Esophagus mucosa (tissue), 1 donor: ENCODE data around the gene COBLL1. TPM values are rescaled to one million over a fixed set of nuclear protein-coding genes. Genes with fewer than 3 reads are reported as not detected.

Experiments used
- ATAC-seq: fragments of 200-7000 bp; cut with Tn5 transposase; one replicate; pipeline ENCODE4 v1.9.1; 2020
- total RNA-seq: library from RNA; stranded (reverse); gene quantifications from one replicate; pipeline ENCODE4 v1.2.4, GENCODE V29; 2023
- donor health status: DM: yes; HTN: yes; CAD: no.

The COBLL1 gene
- total RNA-seq, 1 donor from 2014 or later, result 92.0 TPM

DNA sequence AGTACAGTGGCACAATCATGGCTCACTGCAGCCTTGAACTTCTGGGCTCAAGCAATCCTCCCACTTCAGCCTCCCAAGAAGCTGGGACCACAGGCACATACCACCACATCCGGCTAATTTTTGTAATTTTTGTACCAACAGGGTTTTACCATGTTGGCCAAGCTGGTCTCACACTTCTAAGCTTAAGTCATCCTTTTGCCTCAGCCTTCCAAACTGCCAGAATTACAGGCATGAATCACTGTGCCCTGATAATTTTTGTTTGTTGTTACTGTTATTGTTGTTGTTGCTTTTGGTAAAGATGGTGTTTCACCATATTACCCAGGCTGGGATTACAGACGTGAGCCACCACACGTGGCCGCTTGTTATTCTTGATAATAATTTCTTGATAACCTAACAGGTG, 10.5 kb upstream of the COBLL1 start:
- no peak for ATAC-seq

DNA sequence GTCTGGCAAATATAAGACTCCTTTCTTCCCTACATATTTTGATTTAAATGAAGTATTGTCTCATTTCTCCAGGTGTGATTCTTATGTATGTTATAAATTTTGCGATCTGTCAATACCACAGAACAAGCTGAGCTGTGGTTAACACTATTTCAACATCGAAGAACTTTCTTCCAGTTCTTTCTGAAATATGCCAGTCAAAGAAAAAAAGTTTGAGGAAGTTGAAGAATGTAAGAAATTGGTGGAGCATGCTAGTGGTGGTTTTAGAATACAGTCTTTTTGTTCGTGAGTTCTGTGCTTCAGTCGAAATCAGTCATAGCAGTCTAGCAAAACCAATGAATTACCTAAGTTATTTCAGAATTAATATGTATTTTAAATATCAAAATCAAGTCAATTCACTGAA, 8.6 kb upstream of the COBLL1 start:
- no peak for ATAC-seq

DNA sequence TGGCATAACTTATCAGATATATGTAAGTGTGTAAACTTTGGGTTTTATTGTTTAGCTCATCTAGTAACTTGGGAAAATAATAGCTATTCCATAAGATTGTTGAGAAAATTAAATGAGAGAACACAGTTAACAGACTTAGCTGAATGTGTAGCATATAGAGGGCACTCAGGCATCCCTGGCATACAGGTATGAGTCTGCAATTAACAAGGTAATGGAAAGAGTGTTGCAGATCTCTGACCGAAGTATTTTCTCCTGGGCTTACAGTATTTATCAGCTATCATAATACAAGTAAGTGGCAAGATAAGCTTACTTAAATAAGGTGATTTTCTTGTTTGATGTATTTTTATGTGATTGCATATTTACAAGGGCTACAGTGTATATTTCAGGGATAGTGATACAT, 7.9 kb upstream of the COBLL1 start:
- no peak for ATAC-seq

DNA sequence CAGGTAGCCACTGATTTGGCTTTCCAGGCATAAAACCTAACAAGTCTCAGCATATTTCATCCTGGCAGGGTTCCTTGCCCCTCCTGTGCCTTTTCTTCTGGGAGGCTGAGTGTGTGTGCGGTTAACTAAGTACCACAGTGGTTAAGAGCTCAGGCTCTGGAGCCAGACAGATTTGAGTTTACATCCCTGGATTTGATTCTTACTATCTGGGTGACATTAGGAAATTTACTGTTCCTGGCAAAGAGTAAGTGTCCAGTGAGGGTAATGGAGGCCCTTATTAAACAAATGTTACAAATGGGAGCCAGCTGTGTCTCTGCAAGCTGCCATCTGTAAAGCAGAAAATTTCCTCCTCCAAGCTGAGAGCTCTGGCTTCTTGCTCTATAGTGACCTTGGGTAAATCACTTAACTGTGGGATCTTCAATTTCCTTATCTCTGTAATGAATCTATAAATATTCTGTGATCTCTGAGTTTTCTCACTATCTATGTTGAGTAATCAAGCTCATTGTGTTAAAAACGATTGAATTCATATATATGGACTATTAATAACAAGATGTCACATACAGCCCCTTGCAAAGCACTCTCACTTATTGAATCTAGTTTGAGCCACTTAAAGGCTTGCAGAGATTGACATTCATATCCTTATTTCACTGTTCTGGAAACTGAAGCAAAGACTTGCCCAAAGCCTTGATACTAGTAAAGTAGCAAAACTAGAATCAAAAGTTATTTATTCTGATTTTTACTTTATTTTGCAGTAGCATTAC, 6.5 kb upstream of the COBLL1 start:
- peak; percentile 75 for ATAC-seq

DNA sequence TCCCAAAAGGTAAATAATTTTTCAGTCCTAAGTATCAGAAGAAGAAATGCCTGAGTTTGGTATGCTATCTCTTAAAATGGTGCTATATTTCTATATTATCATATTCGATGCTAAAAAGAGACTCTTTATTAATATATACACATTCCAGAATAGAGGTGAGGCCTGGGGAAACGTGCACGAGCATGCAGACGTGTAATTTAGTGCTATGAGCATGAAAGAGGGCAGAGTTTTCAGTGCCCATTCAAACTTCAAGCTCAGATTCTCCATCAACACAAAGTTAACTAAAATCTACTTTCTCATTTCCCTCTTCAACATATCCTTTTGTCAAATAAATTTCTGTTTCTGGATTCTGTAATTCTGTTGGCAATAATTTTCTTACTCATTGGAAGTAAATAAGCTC, 5.7 kb upstream of the COBLL1 start:
- ATAC-seq, result no peak

DNA sequence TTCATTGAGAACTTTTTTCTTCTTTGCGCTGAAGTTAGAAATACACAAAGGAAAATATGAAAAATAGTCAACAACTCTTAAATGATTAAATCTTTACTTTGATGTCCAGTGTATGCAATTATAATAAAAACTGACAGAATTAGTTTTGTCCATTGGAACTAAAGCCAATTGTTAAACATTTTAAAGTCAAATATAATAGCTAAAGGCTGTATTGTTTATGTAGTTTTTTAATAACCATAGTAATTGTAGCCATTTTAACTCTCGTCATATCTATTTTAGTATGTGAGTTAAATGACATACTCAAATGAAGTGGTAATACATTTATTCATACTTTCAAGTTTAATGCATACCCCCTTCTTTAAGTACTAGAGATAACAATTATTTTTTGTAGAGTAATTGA, 4.7 kb upstream of the COBLL1 start:
- ATAC-seq, result no peak

DNA sequence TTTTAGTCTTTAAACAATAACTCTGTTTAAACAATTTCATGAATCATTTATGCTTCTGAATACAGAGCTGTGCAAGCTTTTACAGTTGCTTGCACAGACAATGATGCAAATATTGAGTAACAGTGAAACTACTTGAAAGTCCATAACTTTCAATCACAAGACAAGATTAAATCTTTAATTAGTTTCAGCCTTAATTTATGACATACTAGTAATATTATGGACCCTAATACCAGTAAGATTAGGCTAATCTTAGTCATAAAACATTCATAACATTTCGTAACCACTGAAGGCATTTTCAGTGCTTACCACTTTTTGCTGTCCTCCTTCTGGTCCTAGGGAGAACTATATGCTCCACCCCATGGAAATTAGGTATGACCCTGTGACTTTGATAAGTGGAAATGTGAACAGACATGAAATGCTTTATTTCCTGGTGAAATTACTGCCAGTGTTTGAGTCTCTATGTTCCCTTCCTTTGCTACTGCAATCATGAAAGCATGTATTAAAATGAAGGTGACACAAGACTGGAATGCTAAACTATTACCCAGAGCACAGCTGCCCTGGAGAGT, 1.8 kb upstream of the COBLL1 start:
- peak; percentile 63 for ATAC-seq

DNA sequence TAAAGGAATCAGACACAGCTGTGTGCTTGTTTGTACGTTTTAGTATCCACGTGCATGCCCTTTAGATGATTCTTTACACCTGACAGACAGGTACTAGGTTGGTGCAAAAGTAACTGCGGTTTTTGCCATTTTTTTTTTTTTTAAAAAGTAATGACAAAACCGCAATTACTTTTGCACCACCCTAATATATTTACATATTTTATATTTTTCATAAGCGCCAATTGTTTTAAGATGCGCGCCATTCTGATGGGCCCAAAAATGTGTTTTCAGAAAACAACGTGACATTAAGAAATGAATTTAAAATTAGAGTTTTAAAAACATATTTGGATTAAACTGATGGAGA, 972 bp upstream of the COBLL1 start:
- no peak for ATAC-seq

DNA sequence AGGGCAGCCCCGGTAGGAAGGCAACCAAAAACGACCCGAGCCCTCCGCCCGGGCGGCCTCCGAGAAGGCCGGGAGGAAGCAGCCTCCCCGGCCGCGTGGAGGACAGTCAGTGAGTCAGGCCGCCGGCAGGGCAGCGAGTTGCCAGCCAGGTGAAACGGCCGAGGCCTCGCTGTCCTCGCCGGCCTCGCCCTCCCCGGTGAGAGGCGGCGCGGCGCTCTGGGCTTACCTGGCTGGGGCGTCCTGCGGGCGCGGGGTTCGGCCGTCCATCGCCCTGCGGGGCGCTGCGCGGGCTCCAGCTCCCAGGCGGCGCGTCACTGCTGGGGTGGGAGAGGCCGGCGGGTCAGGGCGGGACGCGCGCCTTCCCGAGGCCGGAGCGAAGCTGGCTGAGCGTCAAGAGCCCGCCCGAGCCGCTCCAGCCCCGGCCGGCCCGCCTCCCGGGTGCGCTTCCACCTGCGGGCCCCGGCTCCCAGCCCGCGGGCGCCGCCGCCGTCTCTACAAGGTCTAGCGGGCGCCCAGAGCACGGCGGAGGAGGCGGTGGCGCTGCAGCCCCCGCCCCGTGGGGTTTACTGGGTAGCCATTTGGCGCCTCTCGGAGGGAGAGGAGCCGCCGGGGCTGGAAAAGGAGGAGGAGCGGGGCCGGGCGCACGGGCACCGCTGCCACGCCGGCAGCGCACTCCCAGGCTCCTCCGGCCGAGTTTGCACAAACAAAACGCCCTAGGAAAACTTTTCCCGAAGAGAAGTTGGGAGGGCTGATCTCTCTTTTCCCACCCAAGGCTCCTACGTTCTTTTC, 499 bp downstream of the COBLL1 start:
- peak; percentile 73 for ATAC-seq

DNA sequence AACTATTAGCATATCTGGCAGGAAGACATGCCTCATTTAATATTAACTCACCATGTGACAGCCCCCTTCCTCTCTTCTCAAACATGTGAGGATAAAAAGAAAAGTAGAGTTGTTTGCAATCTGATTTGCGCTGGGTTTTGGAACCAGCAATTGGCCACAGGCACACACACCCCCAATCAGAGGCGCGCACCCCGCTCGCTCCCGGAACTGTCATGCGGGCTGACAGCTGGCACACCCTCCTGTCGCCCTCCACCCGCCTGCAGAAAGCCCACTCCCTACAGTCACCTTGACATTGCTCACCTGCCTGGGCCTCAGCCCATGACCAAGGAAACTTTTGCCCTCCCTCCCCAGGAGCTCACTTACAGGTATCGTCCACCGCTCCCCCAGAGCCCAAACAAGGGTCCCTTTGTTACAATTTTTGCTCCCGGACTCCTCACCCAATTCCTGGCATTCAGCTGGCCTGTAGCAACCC, 1.1 kb downstream of the COBLL1 start:
- ATAC-seq, result peak; percentile 45

DNA sequence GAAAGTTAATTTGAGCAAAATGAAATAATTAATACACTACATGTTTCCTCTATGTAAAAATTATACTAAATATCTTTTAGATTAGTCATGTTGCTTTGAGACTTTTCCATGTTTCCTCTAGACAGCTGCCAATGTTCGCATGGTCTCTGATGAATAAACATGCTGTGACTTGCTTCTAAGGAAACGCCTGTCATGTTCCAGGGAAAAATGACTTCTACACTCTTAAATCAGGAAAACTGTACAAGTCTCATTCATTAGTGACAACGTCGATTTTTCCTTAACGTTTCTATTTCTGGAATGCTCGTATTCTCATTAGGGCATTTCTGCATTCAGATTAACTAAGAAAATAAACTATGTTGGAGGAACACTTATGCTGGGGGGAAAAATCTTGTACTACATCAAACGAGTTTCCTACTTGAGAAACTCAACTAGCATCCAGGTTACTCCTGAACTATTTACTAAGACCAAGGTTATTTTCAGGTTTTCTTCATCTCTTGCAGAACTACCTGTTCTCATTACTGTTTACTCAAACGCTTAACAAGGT, 1.6 kb downstream of the COBLL1 start:
- no peak for ATAC-seq

DNA sequence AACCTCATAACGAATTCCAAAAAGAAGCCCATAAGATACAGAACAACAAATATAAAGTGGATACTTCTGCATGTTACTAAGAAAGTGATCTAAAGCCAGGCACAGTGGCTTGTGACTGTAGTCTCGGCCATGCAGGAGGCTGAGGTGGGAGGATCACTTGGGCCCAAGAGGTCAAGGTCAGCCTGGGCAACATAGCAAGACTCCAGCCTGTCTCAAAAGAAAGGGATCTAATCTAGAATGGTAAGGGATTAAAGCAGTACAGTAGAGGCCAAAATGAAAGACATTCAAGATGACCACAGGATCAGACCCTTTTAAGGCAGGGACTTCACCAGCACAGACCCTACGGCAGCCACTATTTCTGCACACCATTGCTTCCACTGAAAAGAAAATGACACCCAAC, 3.8 kb downstream of the COBLL1 start:
- no peak for ATAC-seq

DNA sequence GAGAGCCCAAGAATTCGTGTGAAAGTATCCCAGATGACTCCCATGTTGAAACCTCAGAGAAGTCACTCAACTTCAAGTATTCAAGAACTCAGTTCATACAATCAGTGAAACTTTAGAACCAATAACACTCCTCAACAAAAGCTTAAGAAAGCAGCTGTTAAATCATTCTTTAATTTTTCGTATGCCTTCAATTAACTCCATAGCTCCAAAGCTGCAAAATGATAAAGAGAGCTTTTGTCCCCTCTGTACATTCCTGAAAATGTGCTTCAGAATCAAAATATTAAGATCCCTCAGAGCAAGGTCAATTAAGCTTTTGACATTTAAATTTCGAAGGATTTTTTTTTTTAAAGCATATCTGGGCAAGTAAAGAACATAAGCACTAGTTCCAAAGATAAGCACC, 4.7 kb downstream of the COBLL1 start:
- ATAC-seq, result no peak

DNA sequence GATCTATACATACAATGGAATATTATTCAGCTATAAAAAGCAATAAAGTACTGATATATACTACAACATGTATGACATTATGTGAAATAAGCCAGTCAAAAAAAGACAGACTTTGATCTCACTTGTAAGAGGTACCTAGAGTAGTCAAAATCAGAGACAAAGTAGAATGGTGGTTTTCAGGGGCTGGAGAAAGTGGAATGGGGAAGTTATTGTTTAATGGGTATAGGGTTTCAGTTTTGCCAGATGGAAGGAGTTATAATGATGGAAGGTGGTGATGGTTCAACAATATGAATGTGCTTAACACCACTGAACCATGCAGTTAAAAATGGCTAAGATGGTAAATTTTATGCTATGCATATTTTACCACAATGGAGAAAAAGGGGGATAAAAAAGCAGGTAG, 6.3 kb downstream of the COBLL1 start:
- no peak for ATAC-seq

DNA sequence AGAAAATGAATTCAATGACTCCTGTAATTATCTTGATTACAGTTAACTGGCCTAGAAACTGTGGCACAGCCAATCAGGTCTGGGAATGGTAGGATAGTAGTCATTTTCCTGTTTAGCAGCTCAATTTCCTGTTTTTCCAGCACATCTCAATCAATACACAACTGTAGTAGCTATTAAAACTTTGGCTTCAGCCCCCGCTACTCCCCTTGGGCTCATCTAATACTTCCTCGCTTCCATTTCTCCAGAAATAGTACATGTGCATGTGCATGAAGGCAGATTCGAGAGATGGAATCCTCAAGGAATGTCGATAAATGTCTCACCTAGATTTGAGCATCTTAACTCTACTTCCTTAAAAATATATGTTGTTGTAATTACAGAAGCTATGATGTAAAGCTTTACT, 9.7 kb downstream of the COBLL1 start:
- ATAC-seq, result no peak

DNA sequence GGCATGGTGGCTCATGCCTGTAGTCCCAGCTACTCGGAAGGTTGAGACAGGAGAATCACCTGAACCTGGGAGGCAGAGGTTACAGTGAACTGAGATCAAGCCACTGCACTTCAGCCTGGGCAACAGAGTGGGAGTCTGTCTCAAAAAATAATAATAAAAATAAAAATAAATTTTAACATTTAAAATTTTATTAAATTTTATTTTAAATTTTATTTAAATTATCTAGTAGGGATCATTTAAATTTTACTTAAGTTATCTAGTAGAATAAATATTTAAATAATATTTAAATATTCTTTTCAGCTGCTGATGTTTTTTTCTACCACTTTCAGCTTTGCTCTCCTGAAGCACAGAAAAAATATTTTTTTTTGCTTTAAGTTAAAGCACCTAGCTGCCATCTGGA, 10.4 kb downstream of the COBLL1 start:
- no peak for ATAC-seq

DNA sequence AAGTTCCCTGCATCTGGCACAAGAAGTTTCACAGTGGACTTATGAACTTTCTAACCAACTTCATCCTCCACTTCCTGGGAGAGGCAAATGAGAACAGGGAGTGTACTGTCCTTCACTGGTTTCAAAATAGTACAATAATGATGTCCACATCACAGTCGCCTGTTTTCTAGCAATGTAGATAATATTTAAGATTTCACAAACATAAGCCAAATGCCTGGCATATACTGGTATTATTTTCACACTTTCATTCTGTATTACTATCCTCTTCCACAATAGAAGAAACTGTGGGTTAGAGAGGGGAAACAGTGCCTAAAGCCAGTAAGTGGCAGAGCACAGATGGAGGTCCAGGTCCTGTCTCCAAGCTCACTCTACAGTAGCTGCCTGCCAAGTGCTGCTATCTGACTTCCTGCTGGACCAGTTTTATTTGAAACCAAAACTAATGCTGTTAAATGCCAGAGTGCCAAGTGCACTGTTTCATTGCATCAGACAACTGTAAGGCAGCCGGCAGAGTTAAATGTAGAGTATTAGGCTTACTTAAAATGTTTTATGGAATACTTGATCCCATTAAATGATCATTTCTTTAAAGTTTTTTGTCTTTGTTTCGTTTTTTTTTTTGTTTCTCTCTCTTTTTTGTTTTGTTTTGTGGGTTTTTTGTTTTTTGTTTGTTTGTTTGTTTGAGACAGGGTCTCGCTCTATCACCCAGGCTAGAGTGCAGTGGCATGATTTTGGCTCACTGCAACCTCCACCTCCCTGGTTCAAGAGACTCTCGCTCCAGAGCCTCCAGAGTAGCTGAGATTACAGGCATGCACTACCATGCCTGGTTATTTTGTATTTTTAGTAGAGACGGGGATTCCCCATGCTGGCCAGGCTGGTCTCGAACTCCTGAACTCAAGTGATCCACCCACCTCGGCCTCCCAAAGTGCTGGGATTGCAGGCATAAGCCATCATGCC, 15.1 kb downstream of the COBLL1 start:
- ATAC-seq, result peak; percentile 94

DNA sequence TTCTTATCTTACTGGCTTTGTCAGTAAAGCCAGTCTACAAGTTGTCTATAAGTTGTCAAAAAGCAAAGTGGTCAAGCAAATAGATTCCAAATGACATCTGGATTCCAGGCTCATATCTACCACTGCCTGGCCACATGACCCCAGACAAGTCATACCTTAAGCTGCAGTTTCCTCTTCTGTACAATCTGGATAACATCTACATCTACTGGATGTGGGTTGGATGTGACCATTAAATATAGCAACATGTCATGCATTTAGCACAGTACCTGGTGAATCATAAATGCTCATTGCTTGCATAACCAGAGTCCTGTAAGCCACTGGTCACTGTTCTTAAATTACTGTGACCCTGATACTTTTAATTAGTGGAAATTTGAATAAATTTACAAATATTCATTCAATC, 16.8 kb downstream of the COBLL1 start:
- ATAC-seq, result peak; percentile 73

DNA sequence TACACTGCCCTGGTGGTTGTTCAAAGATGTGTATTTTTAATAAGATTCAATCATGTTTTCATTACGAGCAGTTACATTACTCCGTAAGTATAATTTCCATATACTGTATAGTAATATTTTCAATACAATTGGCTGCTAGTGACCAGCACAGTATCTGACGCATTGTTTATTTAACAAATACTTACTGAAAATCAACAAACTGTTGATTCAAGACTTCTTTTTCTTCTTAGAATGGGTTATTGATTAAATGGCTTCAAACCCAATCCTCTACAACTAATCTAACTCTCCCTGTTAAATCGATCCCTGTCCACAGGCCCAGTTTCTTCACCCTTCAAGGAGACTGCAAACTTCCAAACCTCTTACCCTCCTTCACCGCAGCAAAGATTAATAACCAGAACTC, 18.5 kb downstream of the COBLL1 start:
- ATAC-seq, result no peak

DNA sequence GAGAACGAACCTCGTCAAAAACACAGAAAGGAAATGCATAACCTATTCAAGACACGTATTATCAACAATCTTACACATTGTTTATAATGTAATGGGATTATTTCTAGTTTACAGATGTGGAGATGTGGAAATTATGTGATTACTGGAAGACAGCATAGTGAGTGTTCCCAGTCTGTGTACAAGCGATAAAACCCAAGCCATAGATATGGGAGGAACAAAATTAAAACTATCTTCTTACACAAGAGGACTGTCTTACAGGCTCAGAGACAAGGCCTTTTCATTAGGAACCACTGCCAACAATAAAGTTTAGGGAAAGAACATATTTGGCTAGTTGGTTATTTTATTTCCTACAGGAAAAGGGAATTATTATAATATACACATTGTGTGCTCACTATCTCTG, 20.3 kb downstream of the COBLL1 start:
- ATAC-seq, result no peak

DNA sequence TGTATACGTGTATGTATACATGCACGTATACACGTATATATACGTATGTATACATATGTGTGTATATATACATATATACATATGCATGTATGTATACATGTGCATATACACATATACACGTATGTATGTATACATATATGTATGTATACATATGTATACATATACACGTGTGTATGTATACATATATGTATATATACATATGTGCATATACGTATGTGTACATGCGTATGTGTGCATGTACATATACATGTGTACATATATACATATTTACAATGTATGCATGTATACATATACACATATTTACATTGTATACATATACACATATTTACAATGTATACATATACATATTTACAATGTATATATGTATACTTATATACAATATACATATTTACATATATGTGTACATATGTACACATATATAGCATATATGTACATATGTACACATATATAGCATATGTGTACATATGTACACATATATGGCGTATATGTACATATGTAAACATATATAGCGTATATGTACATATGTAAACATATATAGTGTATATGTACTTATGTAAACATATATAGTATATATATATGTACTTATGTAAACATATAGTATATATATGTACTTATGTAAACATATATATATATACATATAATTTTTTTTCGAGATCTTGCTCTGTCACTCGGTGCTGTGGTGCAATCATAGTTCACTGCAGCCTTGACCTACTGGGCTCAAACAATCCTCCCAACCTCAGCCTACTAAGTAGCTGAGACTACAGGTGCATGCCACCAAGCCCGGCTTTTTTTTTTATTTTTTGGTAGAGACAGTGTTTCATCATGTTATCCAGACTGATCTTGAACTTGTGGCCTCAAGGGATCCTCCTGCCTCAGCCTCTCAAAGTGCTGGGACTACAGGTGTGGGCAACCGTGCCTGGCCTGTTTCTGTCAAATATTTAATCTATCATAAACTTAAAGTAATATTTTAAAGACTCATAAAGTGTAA, 23.2 kb downstream of the COBLL1 start:
- ATAC-seq, result no peak
